NT2/D1 (cell line): Measurements from ENCODE around the gene TIMM13.

Experiments used
- DNase-seq: peaks from one replicate; pipeline ENCODE4 v3.0.0-alpha.2; 2011; ENCODE audit warnings: low read depth, low spot score
- H3K27me3 ChIP-seq: 2 replicates; pipeline ENCODE4 v1.6.0; 2011; ENCODE audit warnings: mild to moderate bottlenecking; ENCODE audit not compliant: insufficient read length, insufficient read depth
- H3K36me3 ChIP-seq: 2 replicates; pipeline ENCODE4 v1.6.1; 2011; ENCODE audit warnings: mild to moderate bottlenecking, low read length, mixed read lengths; ENCODE audit not compliant: insufficient read depth, insufficient read length
- H3K4me1 ChIP-seq: 2 replicates; pipeline ENCODE4 v1.5.1; 2011; ENCODE audit not compliant: insufficient read depth, insufficient read length
- H3K4me3 ChIP-seq: 2 replicates; pipeline ENCODE4 v1.5.1; 2011; ENCODE audit warnings: low read depth; ENCODE audit not compliant: insufficient read length
- H3K9ac ChIP-seq: 2 replicates; pipeline ENCODE4 v1.6.0; 2011; ENCODE audit warnings: low read depth; ENCODE audit not compliant: insufficient read length
- H3K9me3 ChIP-seq: 2 replicates; pipeline ENCODE4 v1.5.1; 2011; ENCODE audit warnings: mild to moderate bottlenecking, low read length; ENCODE audit not compliant: insufficient read depth
- SUZ12 ChIP-seq: IDR thresholded peaks from 2 replicates; pipeline ENCODE4 v1.6.1; 2011; ENCODE audit not compliant: insufficient read length, insufficient read depth; ENCODE audit errors: extremely low read depth
- YY1 ChIP-seq: IDR thresholded peaks from 2 replicates; pipeline ENCODE4 v1.6.1; 2011; ENCODE audit not compliant: insufficient read length, insufficient read depth
- ZNF274 ChIP-seq: IDR thresholded peaks from 2 replicates; pipeline ENCODE4 v1.6.1; 2011; ENCODE audit warnings: mild to moderate bottlenecking, low read depth, low read length

The TIMM13 gene

GRCh38 chr19:2454199-2454961 is 27.0 kb upstream of the TIMM13 start:
- Histone ChIP-seq H3K36me3 (peaks cover 53% of the 10 kb centered on the region), H3K9ac (peak overlapping the region; percentile 100), H3K27me3 (no peaks in the 10 kb centered on the region), H3K4me3 (peak overlapping the region; percentile 99), H3K4me1 (peaks cover 23% of the 10 kb centered on the region), H3K9me3 (no peaks in the 10 kb centered on the region)
- DNase-seq, result no peak
- TF ChIP-seq YY1, result no peak
- TF ChIP-seq ZNF274, result no peak
- TF ChIP-seq SUZ12, result no peak

- Histone ChIP-seq H3K36me3 (peaks cover 62% of the 10 kb centered on the region), H3K9me3 (no peaks in the 10 kb centered on the region), H3K4me3 (no peak overlapping the region), H3K4me1 (peaks cover 25% of the 10 kb centered on the region), H3K27me3 (no peaks in the 10 kb centered on the region), H3K9ac (peak overlapping the region; percentile 44)
- TF ChIP-seq ZNF274, result no peak
- TF ChIP-seq SUZ12, result no peak
- TF ChIP-seq YY1, result no peak
- DNase-seq, result no peak
Observed at GRCh38 chr19:2453431-2454025, 26.1 kb upstream of the TIMM13 start.

- no peak overlapping the region for H3K4me3 ChIP-seq
- H3K27me3 ChIP-seq, result no peaks in the 10 kb centered on the region
- TF ChIP-seq ZNF274, result no peak
- H3K9me3 ChIP-seq, result no peaks in the 10 kb centered on the region
- H3K9ac ChIP-seq, result peak overlapping the region; percentile 21
- peaks cover 75% of the 10 kb centered on the region for H3K36me3 ChIP-seq
- DNase-seq, result no peak
- peaks cover 33% of the 10 kb centered on the region for H3K4me1 ChIP-seq
Observed at GRCh38 chr19:2451741-2452140, 24.4 kb upstream of the TIMM13 start.

GRCh38 chr19:2451138-2451537 is 23.8 kb upstream of the TIMM13 start:
- peak overlapping the region; percentile 21 for H3K9ac ChIP-seq
- peaks cover 78% of the 10 kb centered on the region for H3K36me3 ChIP-seq
- H3K27me3 ChIP-seq, result no peaks in the 10 kb centered on the region
- no peak overlapping the region for H3K4me3 ChIP-seq
- DNase-seq, result no peak
- H3K9me3 ChIP-seq, result no peaks in the 10 kb centered on the region
- peaks cover 33% of the 10 kb centered on the region for H3K4me1 ChIP-seq
- TF ChIP-seq YY1 (no peak), ZNF274 (no peak), SUZ12 (no peak)

GRCh38 chr19:2449019-2449418 is 21.6 kb upstream of the TIMM13 start:
- TF ChIP-seq ZNF274 (no peak), YY1 (no peak), SUZ12 (no peak)
- Histone ChIP-seq H3K9me3 (no peaks in the 10 kb centered on the region), H3K9ac (no peak overlapping the region), H3K4me3 (no peak overlapping the region), H3K4me1 (peaks cover 21% of the 10 kb centered on the region), H3K36me3 (peaks cover 77% of the 10 kb centered on the region), H3K27me3 (no peaks in the 10 kb centered on the region)
- no peak for DNase-seq

- TF ChIP-seq YY1, result no peak
- TF ChIP-seq ZNF274, result no peak
- TF ChIP-seq SUZ12, result no peak
- H3K4me3 ChIP-seq, result no peak overlapping the region
- peaks cover 82% of the 10 kb centered on the region for H3K36me3 ChIP-seq
- DNase-seq, result no peak
- H3K4me1 ChIP-seq, result peaks cover 14% of the 10 kb centered on the region
- no peaks in the 10 kb centered on the region for H3K27me3 ChIP-seq
- no peaks in the 10 kb centered on the region for H3K9me3 ChIP-seq
- no peak overlapping the region for H3K9ac ChIP-seq
Observed at GRCh38 chr19:2446381-2446780, 19.0 kb upstream of the TIMM13 start.

- no peak overlapping the region for H3K9ac ChIP-seq
- no peaks in the 10 kb centered on the region for H3K27me3 ChIP-seq
- DNase-seq, result no peak
- H3K4me3 ChIP-seq, result no peak overlapping the region
- peaks cover 78% of the 10 kb centered on the region for H3K36me3 ChIP-seq
- H3K9me3 ChIP-seq, result no peaks in the 10 kb centered on the region
- TF ChIP-seq YY1 (no peak), ZNF274 (no peak), SUZ12 (no peak)
- H3K4me1 ChIP-seq, result peaks cover 11% of the 10 kb centered on the region
Observed at GRCh38 chr19:2444251-2445002, 17.0 kb upstream of the TIMM13 start.
